Measurements from ENCODE around the gene GAK. TPM values are rescaled to one million over a fixed set of nuclear protein-coding genes. Genes with fewer than 3 reads are reported as not detected.
A peak's percentile ranks its signal among the peaks of the same experiment; 100 is the strongest.

GAK gene
- total and polyA plus RNA-seq, 5 donors from 2014 or later, result 37.5 to 254 (median 40.0) TPM

- H3K4me1 Mint-ChIP-seq, result peaks cover 0 to 4% (median 0%) of the 10 kb centered on the region in 4 donors
- no peak overlapping the region for H3K4me3 ChIP-seq (ENCODE audit: low read depth, low read length)
- H3K9me3 Mint-ChIP-seq, result peaks cover 0 to 15% (median 5%) of the 10 kb centered on the region in 7 donors
- H3K27me3 Mint-ChIP-seq, result no peaks in the 10 kb centered on the region
- no peaks in the 10 kb centered on the region for H3K27me3 ChIP-seq (ENCODE audit: control insufficient read depth, insufficient read depth, low read length)
- DNase-seq, result no peak
- H3K27ac ChIP-seq (ENCODE audit: insufficient read depth, low read length, poor library complexity, severe bottlenecking), result no peak overlapping the region
- H3K4me1 ChIP-seq (ENCODE audit: control insufficient read depth, insufficient read depth, low read length, poor library complexity, severe bottlenecking), result no peaks in the 10 kb centered on the region
- H3K4me3 Mint-ChIP-seq, result no peak overlapping the region
- H3K36me3 Mint-ChIP-seq, result peaks cover 3% of the 10 kb centered on the region
- no peaks in the 10 kb centered on the region for H3K36me3 ChIP-seq (ENCODE audit: control insufficient read depth, insufficient read depth, low read length)
- H3K9me3 ChIP-seq (ENCODE audit: control insufficient read depth in 2 of 2, low read length in 2 of 2), result peaks cover 4 to 23% of the 10 kb centered on the region in 2 experiments
- H3K27ac Mint-ChIP-seq, result no peak overlapping the region
- ATAC-seq (ENCODE audit: low read depth in 2 of 2), result no peak
Measured at GRCh38 chr4:835148-836002, 96.7 kb downstream of the GAK start.

- Mint-ChIP-seq H3K36me3 (no peaks in the 10 kb centered on the region), H3K9me3 (peaks cover 0 to 15% (median 0%) of the 10 kb centered on the region in 7 donors), H3K27ac (no peak overlapping the region), H3K4me3 (no peak overlapping the region), H3K4me1 (peaks cover 0 to 4% (median 0%) of the 10 kb centered on the region in 4 donors), H3K27me3 (no peaks in the 10 kb centered on the region)
- Histone ChIP-seq H3K4me3 (ENCODE audit: low read depth, low read length) (no peak overlapping the region), H3K36me3 (ENCODE audit: control insufficient read depth, insufficient read depth, low read length) (no peaks in the 10 kb centered on the region), H3K27me3 (ENCODE audit: control insufficient read depth, insufficient read depth, low read length) (no peaks in the 10 kb centered on the region), H3K4me1 (ENCODE audit: control insufficient read depth, insufficient read depth, low read length, poor library complexity, severe bottlenecking) (no peaks in the 10 kb centered on the region), H3K9me3 (ENCODE audit: control insufficient read depth in 2 of 2, low read length in 2 of 2) (peaks cover 4 to 23% of the 10 kb centered on the region in 2 experiments), H3K27ac (ENCODE audit: insufficient read depth, low read length, poor library complexity, severe bottlenecking) (no peak overlapping the region)
- DNase-seq, result no peak
- no peak for ATAC-seq (ENCODE audit: low read depth in 2 of 2)
Measured at GRCh38 chr4:834368-835147, 97.6 kb downstream of the GAK start.

DNA sequence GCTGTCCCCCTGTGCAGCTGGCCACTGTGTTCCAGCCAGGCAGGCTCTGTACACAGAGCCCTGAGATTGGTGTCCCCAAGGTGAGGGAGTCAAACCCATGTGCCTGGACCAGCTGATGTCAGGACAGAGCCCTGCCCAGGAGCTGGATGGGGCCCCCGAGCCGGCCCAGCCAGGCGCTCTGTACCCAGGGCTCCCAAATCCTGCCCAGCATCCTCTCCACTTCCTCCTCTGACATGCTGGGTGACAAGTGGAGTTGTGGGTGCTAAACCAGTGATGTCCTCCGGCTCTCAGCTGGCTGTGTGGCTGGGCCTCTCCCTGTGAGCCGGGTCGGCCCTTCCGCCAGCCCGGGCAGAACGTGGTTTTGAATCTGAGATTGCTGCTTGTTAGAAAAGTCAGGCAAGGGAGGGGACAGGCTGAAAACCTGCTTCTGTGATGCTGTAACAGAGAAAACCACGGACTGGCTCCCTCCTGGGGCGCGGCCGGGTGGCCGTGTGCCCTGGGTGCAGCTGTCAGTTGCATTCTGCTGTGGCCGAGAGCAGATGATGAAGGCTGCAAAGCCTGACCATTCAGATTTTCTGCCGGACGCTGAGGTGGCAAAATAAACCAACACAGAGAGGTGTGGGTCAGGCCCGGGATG is 98.3 kb downstream of the GAK start:
- ATAC-seq (ENCODE audit: low read depth in 2 of 2), result no peak
- peaks cover 0 to 4% (median 0%) of the 10 kb centered on the region in 4 donors for H3K4me1 Mint-ChIP-seq
- H3K27ac Mint-ChIP-seq, result no peak overlapping the region
- Histone ChIP-seq H3K9me3 (ENCODE audit: control insufficient read depth in 2 of 2, low read length in 2 of 2) (peaks cover 4 to 23% of the 10 kb centered on the region in 2 experiments), H3K4me1 (ENCODE audit: control insufficient read depth, insufficient read depth, low read length, poor library complexity, severe bottlenecking) (no peaks in the 10 kb centered on the region), H3K4me3 (ENCODE audit: low read depth, low read length) (no peak overlapping the region), H3K27ac (ENCODE audit: insufficient read depth, low read length, poor library complexity, severe bottlenecking) (no peak overlapping the region), H3K27me3 (ENCODE audit: control insufficient read depth, insufficient read depth, low read length) (no peaks in the 10 kb centered on the region), H3K36me3 (ENCODE audit: control insufficient read depth, insufficient read depth, low read length) (no peaks in the 10 kb centered on the region)
- no peak for DNase-seq
- peaks cover 0 to 12% (median 0%) of the 10 kb centered on the region in 7 donors for H3K9me3 Mint-ChIP-seq
- peaks cover 2% of the 10 kb centered on the region for H3K27me3 Mint-ChIP-seq
- no peaks in the 10 kb centered on the region for H3K36me3 Mint-ChIP-seq
- no peak overlapping the region for H3K4me3 Mint-ChIP-seq

- Histone ChIP-seq H3K4me1 (ENCODE audit: control insufficient read depth, insufficient read depth, low read length, poor library complexity, severe bottlenecking) (no peaks in the 10 kb centered on the region), H3K9me3 (ENCODE audit: control insufficient read depth in 2 of 2, low read length in 2 of 2) (peaks cover 4 to 19% of the 10 kb centered on the region in 2 experiments), H3K36me3 (ENCODE audit: control insufficient read depth, insufficient read depth, low read length) (no peaks in the 10 kb centered on the region), H3K27me3 (ENCODE audit: control insufficient read depth, insufficient read depth, low read length) (no peaks in the 10 kb centered on the region), H3K27ac (ENCODE audit: insufficient read depth, low read length, poor library complexity, severe bottlenecking) (no peak overlapping the region), H3K4me3 (ENCODE audit: low read depth, low read length) (no peak overlapping the region)
- H3K27me3 Mint-ChIP-seq, result peaks cover 7% of the 10 kb centered on the region
- H3K27ac Mint-ChIP-seq, result no peak overlapping the region
- ATAC-seq (ENCODE audit: low read depth in 2 of 2) (peak in 1 of 2 donors; percentile 20), DNase-seq (no peak)
- H3K9me3 Mint-ChIP-seq, result peaks cover 0 to 8% (median 0%) of the 10 kb centered on the region in 7 donors
- H3K4me1 Mint-ChIP-seq, result peaks cover 0 to 5% (median 0%) of the 10 kb centered on the region in 4 donors
- H3K4me3 Mint-ChIP-seq, result no peak overlapping the region
- no peaks in the 10 kb centered on the region for H3K36me3 Mint-ChIP-seq
Measured at GRCh38 chr4:833156-833555, 99.0 kb downstream of the GAK start.

GRCh38 chr4:832536-832935 is 99.6 kb downstream of the GAK start:
- H3K9me3 Mint-ChIP-seq, result peaks cover 0 to 3% (median 0%) of the 10 kb centered on the region in 7 donors
- H3K4me1 ChIP-seq (ENCODE audit: control insufficient read depth, insufficient read depth, low read length, poor library complexity, severe bottlenecking), result no peaks in the 10 kb centered on the region
- no peak overlapping the region for H3K4me3 ChIP-seq (ENCODE audit: low read depth, low read length)
- H3K36me3 Mint-ChIP-seq, result no peaks in the 10 kb centered on the region
- H3K27me3 ChIP-seq (ENCODE audit: control insufficient read depth, insufficient read depth, low read length), result no peaks in the 10 kb centered on the region
- peaks cover 14% of the 10 kb centered on the region for H3K27me3 Mint-ChIP-seq
- no peak overlapping the region for H3K27ac Mint-ChIP-seq
- H3K4me3 Mint-ChIP-seq, result no peak overlapping the region
- no peaks in the 10 kb centered on the region for H3K36me3 ChIP-seq (ENCODE audit: control insufficient read depth, insufficient read depth, low read length)
- DNase-seq, result no peak
- H3K9me3 ChIP-seq (ENCODE audit: control insufficient read depth in 2 of 2, low read length in 2 of 2), result peaks cover 0 to 13% of the 10 kb centered on the region in 2 experiments
- ATAC-seq (ENCODE audit: low read depth in 2 of 2), result no peak
- H3K27ac ChIP-seq (ENCODE audit: insufficient read depth, low read length, poor library complexity, severe bottlenecking), result no peak overlapping the region
- H3K4me1 Mint-ChIP-seq, result peaks cover 0 to 10% (median 0%) of the 10 kb centered on the region in 4 donors

DNA sequence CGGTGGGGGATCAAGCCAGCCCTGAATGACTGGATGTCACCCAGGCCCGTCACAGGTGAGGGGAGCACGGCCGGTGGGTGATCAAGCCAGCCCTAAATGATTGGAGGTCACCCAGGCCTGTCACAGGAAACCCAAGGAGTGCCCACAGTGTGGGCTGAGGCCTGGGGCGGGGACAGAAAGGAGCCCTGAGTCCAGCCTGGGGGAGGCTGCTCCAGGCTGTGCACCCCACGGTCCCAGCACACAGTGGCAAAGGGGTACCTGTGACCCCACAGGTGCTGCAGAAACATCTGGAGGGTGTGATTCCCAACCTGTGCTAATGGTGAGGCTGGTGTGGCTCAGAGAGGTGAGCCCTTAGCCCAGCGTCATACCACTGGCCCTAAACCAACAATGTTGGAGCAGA is 100.0 kb downstream of the GAK start:
- Mint-ChIP-seq H3K36me3 (no peaks in the 10 kb centered on the region), H3K4me1 (peaks cover 0 to 10% (median 0%) of the 10 kb centered on the region in 4 donors), H3K27ac (no peak overlapping the region), H3K4me3 (no peak overlapping the region), H3K9me3 (peaks cover 0 to 3% (median 0%) of the 10 kb centered on the region in 7 donors), H3K27me3 (peaks cover 17% of the 10 kb centered on the region)
- H3K4me3 ChIP-seq (ENCODE audit: low read depth, low read length), result no peak overlapping the region
- H3K4me1 ChIP-seq (ENCODE audit: control insufficient read depth, insufficient read depth, low read length, poor library complexity, severe bottlenecking), result no peaks in the 10 kb centered on the region
- no peak overlapping the region for H3K27ac ChIP-seq (ENCODE audit: insufficient read depth, low read length, poor library complexity, severe bottlenecking)
- no peaks in the 10 kb centered on the region for H3K27me3 ChIP-seq (ENCODE audit: control insufficient read depth, insufficient read depth, low read length)
- peaks cover 0 to 9% of the 10 kb centered on the region in 2 experiments for H3K9me3 ChIP-seq (ENCODE audit: control insufficient read depth in 2 of 2, low read length in 2 of 2)
- H3K36me3 ChIP-seq (ENCODE audit: control insufficient read depth, insufficient read depth, low read length), result no peaks in the 10 kb centered on the region
- DNase-seq (no peak), ATAC-seq (ENCODE audit: low read depth in 2 of 2) (no peak)

DNA sequence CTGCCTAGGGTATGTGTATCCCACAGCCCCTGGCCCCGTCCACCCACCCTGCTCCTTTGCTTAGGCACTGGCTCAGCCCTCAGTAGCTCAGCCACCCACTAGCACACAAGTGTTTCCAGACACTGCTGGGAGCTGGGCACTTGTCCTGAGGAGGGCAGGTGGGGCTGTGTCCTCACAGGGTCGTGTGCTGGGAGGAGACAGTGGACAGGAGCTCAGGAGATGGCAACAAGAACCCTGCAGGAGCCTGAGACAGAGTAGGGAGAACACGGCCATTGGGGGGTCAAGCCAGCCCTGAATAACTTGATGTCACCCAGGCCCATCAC is 100.7 kb downstream of the GAK start:
- no peak overlapping the region for H3K27ac Mint-ChIP-seq
- no peaks in the 10 kb centered on the region for H3K36me3 Mint-ChIP-seq
- no peak overlapping the region for H3K4me3 Mint-ChIP-seq
- ATAC-seq (ENCODE audit: low read depth in 2 of 2) (no peak), DNase-seq (no peak)
- peaks cover 0 to 3% (median 0%) of the 10 kb centered on the region in 7 donors for H3K9me3 Mint-ChIP-seq
- H3K27me3 Mint-ChIP-seq, result peaks cover 17% of the 10 kb centered on the region
- no peaks in the 10 kb centered on the region for H3K36me3 ChIP-seq (ENCODE audit: control insufficient read depth, insufficient read depth, low read length)
- peaks cover 5% of the 10 kb centered on the region for H3K4me1 ChIP-seq (ENCODE audit: control insufficient read depth, insufficient read depth, low read length, poor library complexity, severe bottlenecking)
- peaks cover 0 to 10% (median 0%) of the 10 kb centered on the region in 4 donors for H3K4me1 Mint-ChIP-seq
- peaks cover 0 to 4% of the 10 kb centered on the region in 2 experiments for H3K9me3 ChIP-seq (ENCODE audit: control insufficient read depth in 2 of 2, low read length in 2 of 2)
- H3K27me3 ChIP-seq (ENCODE audit: control insufficient read depth, insufficient read depth, low read length), result no peaks in the 10 kb centered on the region
- H3K27ac ChIP-seq (ENCODE audit: insufficient read depth, low read length, poor library complexity, severe bottlenecking), result no peak overlapping the region
- H3K4me3 ChIP-seq (ENCODE audit: low read depth, low read length), result no peak overlapping the region
